Body of pancreas (tissue), 4 donors: ENCODE data around the gene ZNF236.

ENCODE experiments used
- CTCF ChIP-seq, 7 experiments: fragments of 450-650 bp in 4 of 7; fragments of 200-600 bp in 3 of 7; sonication (generic) in 3 of 7; IDR thresholded peaks; one replicate each; pipeline ENCODE4 v1.5.1; 2016 to 2019; ENCODE audit warnings: antibody characterized with exemption in 7 of 7
- POLR2A ChIP-seq, 3 donors: fragments of 450-650 bp; IDR thresholded peaks; one replicate each; pipeline ENCODE4 v1.6.1; 2016; ENCODE audit warnings: antibody characterized with exemption in 3 of 3, mild to moderate bottlenecking in 2 of 3

GRCh38 chr18:77012806-77013541, 190.6 kb downstream of the ZNF236 start:
- no peak for TF ChIP-seq CTCF (IDR thresholded peaks at IDR 0.05)
- no peak for TF ChIP-seq POLR2A (IDR thresholded peaks at IDR 0.05)
